Tibial nerve (tissue), 4 donors: ENCODE results near the gene SLC38A3. TPM values are rescaled to one million over a fixed set of nuclear protein-coding genes. Genes with fewer than 3 reads are reported as not detected.

Source experiments
- DNase-seq, 2 donors: peaks; one replicate each; pipeline ENCODE4 v3.0.0-alpha.2; 2019; ENCODE audit warnings: low spot score in 2 of 2
- H3K27ac ChIP-seq, 4 donors: fragments of 200-600 bp; sonication (generic) in 3 of 4; one replicate each; pipeline ENCODE4 v1.5.1; 2017 to 2019; ENCODE audit warnings: mild to moderate bottlenecking in 1 of 4
- H3K27me3 ChIP-seq, 2 donors: fragments of 200-600 bp; sonication (generic) in 1 of 2; one replicate each; pipeline versions ENCODE4 v1.5.1 to v1.6.0; 2017 to 2019
- H3K36me3 ChIP-seq, 3 donors: fragments of 200-600 bp; sonication (generic); one replicate each; pipeline ENCODE4 v1.5.1; 2018 to 2019
- H3K4me1 ChIP-seq, 4 donors: fragments of 200-600 bp; sonication (generic) in 3 of 4; one replicate each; pipeline ENCODE4 v1.5.1; 2017 to 2019
- H3K4me3 ChIP-seq, 4 donors: fragments of 200-600 bp; sonication (generic) in 3 of 4; one replicate each; pipeline ENCODE4 v1.5.1; 2017 to 2019; ENCODE audit warnings: mild to moderate bottlenecking in 1 of 4, moderate library complexity in 1 of 4
- H3K9me3 ChIP-seq, 4 donors: fragments of 200-600 bp; sonication (generic) in 3 of 4; one replicate each; pipeline ENCODE4 v1.5.1; 2017 to 2019
- CTCF ChIP-seq, 5 experiments: fragments of 200-600 bp in 3 of 5; fragments of 450-650 bp in 2 of 5; sonication (generic) in 3 of 5; IDR thresholded peaks; one replicate each; pipeline ENCODE4 v1.5.1; 2016 to 2019; ENCODE audit warnings: antibody characterized with exemption in 5 of 5, mild to moderate bottlenecking in 3 of 5, moderate library complexity in 2 of 5
- EP300 ChIP-seq, 2 donors: sonication (generic); formaldehyde crosslinking; IDR thresholded peaks; one replicate each; pipeline ENCODE4 v1.6.1; 2017; ENCODE audit warnings: antibody characterized with exemption in 2 of 2, mild to moderate bottlenecking in 1 of 2
- POLR2A ChIP-seq, 2 donors: fragments of 450-650 bp; IDR thresholded peaks; one replicate each; pipeline ENCODE4 v1.6.1; 2017; ENCODE audit warnings: antibody characterized with exemption in 2 of 2, mild to moderate bottlenecking in 2 of 2, moderate library complexity in 2 of 2
- WGBS, 2 donors: methylation state at CpG; one replicate each; pipeline ENCODE4 v1.1.5; 2018; 5-methylcytosine and 5-hydroxymethylcytosine counted together
- total RNA-seq, 4 donors: library from RNA; depleted of rRNA; stranded (reverse); fragments of >200 nt; gene quantifications; one replicate each; pipeline ENCODE4 v1.1.0, GENCODE V29; 2016

The SLC38A3 gene
- total RNA-seq, 4 donors from 2014 or later, result 0.21 to 8.1 (median 1.5) TPM

DNA sequence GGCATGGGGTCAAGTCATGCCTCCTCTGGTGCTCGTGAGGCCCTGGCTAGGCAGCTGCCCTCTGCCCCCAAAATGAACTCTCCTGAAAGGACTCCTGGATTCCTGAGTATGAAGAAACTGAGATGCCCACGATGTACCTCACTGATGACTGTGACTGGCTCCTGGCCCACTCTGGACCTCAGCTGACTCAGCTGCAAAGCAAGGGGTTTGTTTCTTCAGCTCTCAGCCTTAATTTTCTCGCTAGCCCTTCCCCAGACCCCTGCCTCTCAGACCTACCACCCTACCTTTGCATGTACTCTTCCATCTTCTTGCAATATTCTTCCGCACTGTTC lies 25.7 kb downstream of the SLC38A3 start:
- TF ChIP-seq CTCF (IDR thresholded peaks at IDR 0.05) (no peak), POLR2A (IDR thresholded peaks at IDR 0.05) (no peak), EP300 (IDR thresholded peaks at IDR 0.05) (no peak)
- WGBS, 2 donors, result 60% methylated on average over 4 of the region's 4 CpGs
- Histone ChIP-seq H3K4me3 (no peak overlapping the region), H3K27ac (peak overlapping the region in 1 of 4 donors; percentile 55), H3K36me3 (no peaks in the 10 kb centered on the region), H3K27me3 (no peaks in the 10 kb centered on the region), H3K4me1 (peaks cover 0 to 44% (median 23%) of the 10 kb centered on the region in 4 donors), H3K9me3 (no peaks in the 10 kb centered on the region)
- DNase-seq, result no peak

- DNase-seq, result no peak
- no peaks in the 10 kb centered on the region for H3K9me3 ChIP-seq
- WGBS, 2 donors, result 74% methylated on average over 5 of the region's 5 CpGs
- TF ChIP-seq EP300 (IDR thresholded peaks at IDR 0.05), result no peak
- no peaks in the 10 kb centered on the region for H3K36me3 ChIP-seq
- no peak overlapping the region for H3K4me3 ChIP-seq
- no peaks in the 10 kb centered on the region for H3K27me3 ChIP-seq
- H3K4me1 ChIP-seq, result peaks cover 0 to 36% (median 21%) of the 10 kb centered on the region in 4 donors
- no peak overlapping the region for H3K27ac ChIP-seq
These were observed 26.5 kb downstream of the SLC38A3 start for GRCh38 chr3:50231581-50231980.

GRCh38 chr3:50232303-50232702 lies 27.2 kb downstream of the SLC38A3 start:
- H3K36me3 ChIP-seq, result no peaks in the 10 kb centered on the region
- WGBS, 2 donors, result 81 to 87% methylated on average over 3 of the region's 3 CpGs
- DNase-seq, result no peak
- H3K4me1 ChIP-seq, result peaks cover 0 to 30% (median 15%) of the 10 kb centered on the region in 4 donors
- TF ChIP-seq POLR2A (IDR thresholded peaks at IDR 0.05) (no peak), EP300 (IDR thresholded peaks at IDR 0.05) (no peak), CTCF (IDR thresholded peaks at IDR 0.05) (no peak)
- no peak overlapping the region for H3K27ac ChIP-seq
- no peaks in the 10 kb centered on the region for H3K9me3 ChIP-seq
- H3K4me3 ChIP-seq, result no peak overlapping the region
- H3K27me3 ChIP-seq, result no peaks in the 10 kb centered on the region

- peaks cover 0 to 25% (median 12%) of the 10 kb centered on the region in 4 donors for H3K4me1 ChIP-seq
- 78 to 94% methylated on average over 2 to 4 of the region's 4 CpGs for WGBS, 2 donors
- DNase-seq, result no peak
These were observed 28.1 kb downstream of the SLC38A3 start for GRCh38 chr3:50233176-50233575.

DNA sequence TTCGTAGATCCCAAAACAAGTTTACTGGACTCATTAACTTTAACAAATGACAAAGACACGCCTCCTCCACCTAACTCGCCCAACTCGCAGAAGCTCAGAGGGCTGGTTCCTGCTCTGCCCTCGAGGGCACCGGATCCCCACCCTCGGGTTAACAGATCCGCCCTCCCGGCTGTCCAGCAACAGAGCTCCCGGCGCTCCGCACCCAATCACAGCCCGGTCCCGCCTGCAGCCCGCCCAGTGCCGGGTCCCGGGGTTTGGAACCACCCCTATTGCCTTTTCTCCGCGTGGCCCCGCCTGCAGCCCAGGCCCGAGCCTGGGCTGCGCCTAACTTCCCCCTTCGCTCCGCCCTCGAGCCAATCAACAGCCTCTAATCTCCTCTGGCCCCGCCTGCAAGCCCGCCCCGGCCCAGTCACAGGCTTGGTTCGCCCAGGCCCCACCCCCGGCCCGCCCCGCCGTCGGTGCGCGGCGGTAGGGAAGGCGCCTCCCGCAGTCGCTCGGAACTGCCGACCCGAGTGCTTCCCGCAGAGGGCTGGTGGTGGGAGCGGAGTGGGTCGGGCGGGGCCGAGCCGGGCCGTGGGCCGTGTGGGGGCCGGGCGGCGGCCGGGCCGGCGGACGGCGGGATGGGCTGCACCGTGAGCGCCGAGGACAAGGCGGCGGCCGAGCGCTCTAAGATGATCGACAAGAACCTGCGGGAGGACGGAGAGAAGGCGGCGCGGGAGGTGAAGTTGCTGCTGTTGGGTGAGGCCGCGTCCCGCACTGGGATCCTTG lies 30.8 kb downstream of the SLC38A3 start, which contains the start of gene GNAI2:
Gene GNAI2, plus strand, starts transcription at position 489 of the 768 bp plus-strand sequence. Its CDS starts 132 bp downstream, at position 621.
- Histone ChIP-seq H3K9me3 (no peaks in the 10 kb centered on the region), H3K4me1 (peaks cover 0 to 42% (median 38%) of the 10 kb centered on the region in 4 donors), H3K27ac (peak within 1 kb of the TSS; percentile 75 to 96 (median 92)), H3K27me3 (no peaks in the 10 kb centered on the region), H3K4me3 (peak within 1 kb of the TSS; percentile 77 to 91 (median 80)), H3K36me3 (peaks cover 0 to 10% (median 0%) of the 10 kb centered on the region in 3 donors)
- peak; percentile 96 to 98 for DNase-seq
- WGBS, 2 donors, result 0 to 1% methylated on average over 34 to 59 of the region's 75 CpGs
- TF ChIP-seq CTCF (IDR thresholded peaks at IDR 0.05) (peak in 1 of 5 experiments; percentile 45), POLR2A (IDR thresholded peaks at IDR 0.05) (peak; percentile 88 to 95), EP300 (IDR thresholded peaks at IDR 0.05) (peak; percentile 84 to 94)

More at GRCh38 chr3:50233176-50233575, 28.1 kb downstream of the SLC38A3 start:
- H3K27me3 ChIP-seq, result no peaks in the 10 kb centered on the region
- no peaks in the 10 kb centered on the region for H3K9me3 ChIP-seq
- no peak for TF ChIP-seq POLR2A (IDR thresholded peaks at IDR 0.05)
- no peak for TF ChIP-seq CTCF (IDR thresholded peaks at IDR 0.05)
- no peak for TF ChIP-seq EP300 (IDR thresholded peaks at IDR 0.05)
- H3K4me3 ChIP-seq, result no peak overlapping the region
- H3K27ac ChIP-seq, result no peak overlapping the region
- H3K36me3 ChIP-seq, result no peaks in the 10 kb centered on the region
